Measurements from ENCODE around the gene FOXK1.

The FOXK1 gene

DNA sequence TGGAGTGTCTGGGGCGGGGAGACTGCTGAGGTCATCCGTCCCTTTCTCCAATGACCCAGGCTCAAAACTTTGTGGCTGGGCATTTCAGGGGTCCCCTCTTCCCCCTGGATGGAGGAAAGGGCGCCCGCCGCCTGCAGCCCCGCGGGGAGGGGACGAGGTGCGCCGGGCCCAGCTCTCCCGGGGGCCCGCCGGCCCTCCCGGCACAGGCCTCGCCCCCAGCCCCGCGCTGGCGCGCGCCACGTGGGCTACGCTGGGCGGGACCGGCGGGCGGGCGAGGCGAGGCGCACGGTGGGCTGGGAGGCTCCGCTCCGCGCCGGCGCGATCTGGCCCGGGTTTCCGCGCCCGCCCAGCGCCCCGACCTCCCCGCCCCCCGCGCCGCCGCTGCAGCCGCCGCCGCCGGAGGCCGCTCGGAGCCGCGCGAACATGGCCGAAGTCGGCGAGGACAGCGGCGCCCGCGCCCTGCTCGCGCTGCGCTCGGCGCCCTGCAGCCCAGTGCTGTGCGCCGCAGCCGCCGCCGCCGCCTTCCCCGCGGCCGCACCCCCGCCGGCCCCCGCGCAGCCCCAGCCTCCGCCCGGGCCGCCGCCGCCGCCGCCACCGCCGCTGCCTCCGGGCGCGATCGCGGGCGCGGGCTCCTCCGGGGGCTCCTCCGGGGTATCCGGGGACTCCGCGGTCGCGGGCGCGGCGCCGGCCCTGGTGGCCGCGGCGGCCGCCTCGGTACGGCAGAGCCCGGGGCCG, at the start of gene FOXK1:
TSS of gene FOXK1 (plus strand) at position 410 of the 735 bp plus-strand sequence. CDS start at position 424, 14 bp downstream.
- no peaks in the 10 kb centered on the region for H3K36me3 ChIP-seq (replicated peaks; ENCODE audit: low read depth, low read length)
- H2AFZ ChIP-seq (ENCODE audit: low read depth, low read length): no peak within 1 kb of the TSS
- H3K4me1 ChIP-seq (ENCODE audit: low read length): peaks cover 13% of the 10 kb centered on the region
- H3K27ac ChIP-seq (ENCODE audit: low read length): peak within 1 kb of the TSS; percentile 67
- H3K9ac ChIP-seq (ENCODE audit: low read length): peak within 1 kb of the TSS; percentile 83
- H3K27me3 ChIP-seq (ENCODE audit: low read depth, low read length): no peaks in the 10 kb centered on the region
- TF ChIP-seq, protein P1, sequence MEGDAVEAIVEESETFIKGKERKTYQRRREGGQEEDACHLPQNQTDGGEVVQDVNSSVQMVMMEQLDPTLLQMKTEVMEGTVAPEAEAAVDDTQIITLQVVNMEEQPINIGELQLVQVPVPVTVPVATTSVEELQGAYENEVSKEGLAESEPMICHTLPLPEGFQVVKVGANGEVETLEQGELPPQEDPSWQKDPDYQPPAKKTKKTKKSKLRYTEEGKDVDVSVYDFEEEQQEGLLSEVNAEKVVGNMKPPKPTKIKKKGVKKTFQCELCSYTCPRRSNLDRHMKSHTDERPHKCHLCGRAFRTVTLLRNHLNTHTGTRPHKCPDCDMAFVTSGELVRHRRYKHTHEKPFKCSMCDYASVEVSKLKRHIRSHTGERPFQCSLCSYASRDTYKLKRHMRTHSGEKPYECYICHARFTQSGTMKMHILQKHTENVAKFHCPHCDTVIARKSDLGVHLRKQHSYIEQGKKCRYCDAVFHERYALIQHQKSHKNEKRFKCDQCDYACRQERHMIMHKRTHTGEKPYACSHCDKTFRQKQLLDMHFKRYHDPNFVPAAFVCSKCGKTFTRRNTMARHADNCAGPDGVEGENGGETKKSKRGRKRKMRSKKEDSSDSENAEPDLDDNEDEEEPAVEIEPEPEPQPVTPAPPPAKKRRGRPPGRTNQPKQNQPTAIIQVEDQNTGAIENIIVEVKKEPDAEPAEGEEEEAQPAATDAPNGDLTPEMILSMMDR (IDR thresholded peaks at IDR 0.05; ENCODE audit: low read depth, low read length): no peak
- TF ChIP-seq EZH2phosphoT487 (IDR thresholded peaks at IDR 0.05; ENCODE audit: low read depth): no peak
- peak within 1 kb of the TSS; percentile 94 for H3K4me3 ChIP-seq (ENCODE audit: low read length)
- H3K9me3 ChIP-seq (ENCODE audit: insufficient read depth, low read length): no peaks in the 10 kb centered on the region
- peaks cover 49% of the 10 kb centered on the region for H3K79me2 ChIP-seq (ENCODE audit: low read length)
- H4K20me1 ChIP-seq (ENCODE audit: insufficient read depth, low read length): peaks cover 24% of the 10 kb centered on the region
- peak within 1 kb of the TSS; percentile 93 for H3K4me2 ChIP-seq (ENCODE audit: low read length)

DNA sequence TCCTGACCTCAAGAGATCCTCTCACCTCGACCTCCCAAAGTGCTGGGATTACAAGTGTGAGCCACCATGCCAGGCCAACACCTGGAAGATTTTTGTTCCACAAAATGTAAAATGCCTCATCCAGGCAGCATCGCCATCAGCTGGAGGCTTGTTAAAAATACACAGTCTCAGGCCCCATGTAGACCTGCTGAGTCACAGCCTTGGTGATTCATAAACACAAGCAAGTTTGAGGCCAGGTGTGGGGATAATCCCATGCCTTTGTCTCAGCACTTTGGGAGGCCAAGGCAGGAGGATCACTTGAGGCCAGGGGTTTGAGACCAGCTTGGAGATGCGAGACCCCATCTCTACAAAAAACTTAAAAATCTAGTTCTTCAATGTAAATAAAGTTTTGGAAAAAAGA, 49.1 kb upstream of the FOXK1 start:
- Histone ChIP-seq H3K79me2 (ENCODE audit: low read length) (no peaks in the 10 kb centered on the region), H3K4me3 (ENCODE audit: low read length) (no peak overlapping the region), H3K36me3 (replicated peaks; ENCODE audit: low read depth, low read length) (no peaks in the 10 kb centered on the region), H3K4me1 (ENCODE audit: low read length) (no peaks in the 10 kb centered on the region), H2AFZ (ENCODE audit: low read depth, low read length) (no peak overlapping the region), H4K20me1 (ENCODE audit: insufficient read depth, low read length) (no peaks in the 10 kb centered on the region), H3K9me3 (ENCODE audit: insufficient read depth, low read length) (no peaks in the 10 kb centered on the region), H3K27me3 (ENCODE audit: low read depth, low read length) (no peaks in the 10 kb centered on the region), H3K9ac (ENCODE audit: low read length) (no peak overlapping the region), H3K4me2 (ENCODE audit: low read length) (no peak overlapping the region), H3K27ac (ENCODE audit: low read length) (no peak overlapping the region)
- no peak for TF ChIP-seq EZH2phosphoT487 (IDR thresholded peaks at IDR 0.05; ENCODE audit: low read depth)
- TF ChIP-seq, protein P1 (IDR thresholded peaks at IDR 0.05; ENCODE audit: low read depth, low read length): no peak

DNA sequence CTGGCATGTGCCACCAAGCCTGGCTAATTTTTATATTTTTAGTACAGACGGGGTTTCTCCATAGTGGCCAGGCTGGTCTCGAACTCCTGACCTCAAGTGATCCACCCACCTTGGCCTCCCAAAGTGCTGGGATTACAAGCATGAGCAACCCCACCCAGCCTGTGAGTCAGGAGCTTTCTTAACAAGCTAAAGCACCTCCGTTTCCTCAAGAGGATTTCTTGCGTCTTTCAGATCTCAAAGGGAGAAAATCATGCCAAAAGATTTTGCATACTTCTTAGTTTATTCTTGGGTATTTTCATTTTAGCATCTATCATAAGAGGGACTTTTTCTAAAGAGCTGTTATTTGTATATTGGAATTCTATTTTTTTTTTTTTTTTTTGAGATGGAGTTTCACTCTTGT, 47.9 kb upstream of the FOXK1 start:
- H3K27ac ChIP-seq (ENCODE audit: low read length): no peak overlapping the region

More for the DNA sequence above, 47.9 kb upstream of the FOXK1 start:
- no peaks in the 10 kb centered on the region for H3K27me3 ChIP-seq (ENCODE audit: low read depth, low read length)
- H3K4me2 ChIP-seq (ENCODE audit: low read length): no peak overlapping the region
- TF ChIP-seq, protein P1 (IDR thresholded peaks at IDR 0.05; ENCODE audit: low read depth, low read length): no peak
- TF ChIP-seq EZH2phosphoT487 (IDR thresholded peaks at IDR 0.05; ENCODE audit: low read depth): no peak
- no peak overlapping the region for H3K4me3 ChIP-seq (ENCODE audit: low read length)
- no peaks in the 10 kb centered on the region for H3K36me3 ChIP-seq (replicated peaks; ENCODE audit: low read depth, low read length)
- no peaks in the 10 kb centered on the region for H3K4me1 ChIP-seq (ENCODE audit: low read length)
- no peaks in the 10 kb centered on the region for H3K9me3 ChIP-seq (ENCODE audit: insufficient read depth, low read length)
- H3K79me2 ChIP-seq (ENCODE audit: low read length): no peaks in the 10 kb centered on the region
- no peak overlapping the region for H2AFZ ChIP-seq (ENCODE audit: low read depth, low read length)
- no peak overlapping the region for H3K9ac ChIP-seq (ENCODE audit: low read length)
- H4K20me1 ChIP-seq (ENCODE audit: insufficient read depth, low read length): no peaks in the 10 kb centered on the region
